Measurements from ENCODE around the gene GGA2.

Gene GGA2

GRCh38 chr16:23416816-23417215, 93.5 kb downstream of the GGA2 start:
- no peak for DNase-seq (ENCODE audit: low spot score)

GRCh38 chr16:23414731-23415130, 95.6 kb downstream of the GGA2 start:
- DNase-seq (ENCODE audit: low spot score): no peak
